Measurements from ENCODE around the gene HS6ST1.
"Not testable (repeated sequence)": the region's sequence is repeated elsewhere in the genome, so short reads cannot be mapped to it uniquely, and the experiment has no call there.

The HS6ST1 gene

DNA sequence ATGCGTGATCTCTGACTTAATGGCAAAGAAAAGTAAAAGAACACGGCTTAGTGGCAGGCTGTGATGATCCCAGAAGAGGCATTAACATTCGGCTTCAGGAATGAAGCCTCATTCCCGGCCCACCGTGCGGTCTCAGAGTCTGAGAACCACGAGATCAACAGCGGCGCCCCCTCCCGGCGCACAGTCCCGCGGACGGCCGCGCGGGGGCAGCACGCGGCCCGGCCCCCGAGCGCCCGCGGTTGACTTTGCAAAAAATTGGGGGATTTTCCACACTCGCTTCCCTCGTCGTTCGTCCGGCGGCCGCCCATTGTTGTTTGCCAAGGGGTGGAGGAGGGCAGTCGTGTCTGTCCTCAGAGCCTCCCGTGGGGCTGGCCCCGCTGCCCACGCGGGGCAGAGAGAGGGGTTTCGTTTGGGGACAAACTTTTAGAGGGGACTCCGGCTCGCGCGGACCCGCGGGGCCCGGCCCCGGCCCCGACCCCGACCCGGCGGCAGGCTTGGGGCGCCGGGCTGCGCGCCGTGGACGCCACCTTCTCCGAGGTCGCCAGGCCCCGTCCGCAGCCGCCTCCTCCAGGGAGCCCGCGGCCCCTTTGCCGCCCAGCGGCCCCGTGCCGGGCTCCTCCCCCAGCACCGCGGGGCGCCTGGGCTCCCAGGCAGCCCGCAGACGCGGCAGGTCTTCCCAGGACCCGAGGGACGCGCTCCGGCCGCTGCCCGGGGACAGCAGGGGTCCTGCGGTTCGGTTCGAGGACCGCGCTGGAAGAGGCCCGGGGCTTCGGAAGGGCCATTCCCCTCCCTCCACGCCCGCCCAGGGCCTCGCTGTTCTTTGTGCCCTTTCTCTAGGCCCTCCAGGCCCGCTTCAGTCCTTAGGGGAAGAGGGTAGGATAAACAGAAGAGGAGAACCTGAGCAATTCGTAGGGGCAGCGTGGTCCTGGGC lies 3.4 kb upstream of the HS6ST1 start:
- peak in 1 of 2 experiments; percentile 65 for DNase-seq

DNA sequence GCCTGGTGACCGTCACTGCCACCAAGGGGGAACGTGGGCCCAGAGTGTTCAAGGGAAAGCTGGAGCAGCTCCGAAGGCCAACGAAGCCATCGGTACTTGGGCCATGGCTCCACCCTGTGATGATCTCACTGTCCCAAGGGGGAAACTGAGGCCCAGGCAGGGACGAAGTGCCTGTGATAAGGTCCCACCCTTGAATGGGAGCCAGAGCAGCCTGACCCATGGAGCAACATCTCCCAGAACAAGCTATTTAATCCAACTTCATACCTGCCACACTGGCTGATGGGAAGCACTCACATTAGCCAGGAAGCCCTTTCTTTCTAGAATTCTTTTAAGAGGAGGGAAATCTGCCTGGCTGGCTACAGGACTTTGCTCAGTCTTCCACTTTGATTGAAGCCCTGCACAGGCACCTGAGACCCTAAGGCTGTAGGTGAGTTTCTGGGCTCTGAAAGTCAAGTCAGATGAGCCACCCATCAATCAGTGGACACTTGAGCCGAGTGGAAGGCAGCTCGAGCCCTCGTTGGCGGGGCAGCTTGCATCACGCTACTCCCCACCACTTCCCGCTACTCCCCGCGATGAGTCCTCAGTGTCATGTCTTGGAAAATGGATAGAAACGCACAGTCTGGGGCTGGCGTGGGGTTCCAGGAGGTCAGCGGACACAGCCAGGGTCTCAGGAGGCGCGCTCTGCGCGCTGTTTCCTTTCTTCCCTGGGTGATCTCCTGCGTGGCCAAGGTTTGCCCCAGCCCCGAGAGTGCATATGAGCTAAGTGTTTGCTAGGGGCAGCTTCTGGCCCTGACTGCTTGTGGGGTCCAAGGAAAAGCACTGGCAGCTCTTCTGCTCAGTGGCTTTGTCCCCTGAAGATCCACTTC lies 2.5 kb upstream of the HS6ST1 start:
- no peak for DNase-seq

DNA sequence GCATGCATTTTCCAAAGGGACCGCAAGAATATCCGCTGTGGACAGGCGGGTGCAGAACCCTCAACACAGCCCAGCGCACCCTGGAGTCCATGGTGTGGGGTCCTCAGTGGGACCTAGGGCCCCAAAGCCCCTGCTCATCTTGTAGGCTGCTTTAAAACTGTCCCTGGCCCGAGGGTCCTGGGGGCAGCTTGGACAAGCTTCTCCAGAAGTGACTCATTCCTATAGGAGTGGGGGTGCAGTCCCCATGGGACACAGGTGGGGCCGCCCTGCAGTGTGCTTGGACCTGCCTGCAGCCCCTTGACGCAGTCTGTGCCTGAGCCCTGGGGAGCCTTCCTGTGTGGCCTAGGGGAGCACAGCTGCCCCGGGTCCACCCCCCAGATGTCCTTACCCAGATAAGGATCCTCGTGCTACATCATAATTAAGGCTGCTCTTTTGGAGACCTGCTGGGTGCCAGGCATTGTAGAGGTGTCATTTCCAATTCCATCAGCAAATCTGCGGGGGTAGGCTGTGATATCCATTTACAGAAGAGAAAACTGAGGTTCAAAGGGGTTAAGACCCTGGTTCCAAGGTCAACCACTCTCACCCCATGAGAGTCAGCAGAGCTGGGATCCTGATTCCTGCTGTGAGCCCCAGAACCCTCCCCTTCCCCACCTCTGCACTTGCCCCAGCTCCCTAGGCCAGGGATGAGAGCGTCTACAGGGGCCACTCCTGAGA lies 1.7 kb upstream of the HS6ST1 start:
- no peak for DNase-seq

DNA sequence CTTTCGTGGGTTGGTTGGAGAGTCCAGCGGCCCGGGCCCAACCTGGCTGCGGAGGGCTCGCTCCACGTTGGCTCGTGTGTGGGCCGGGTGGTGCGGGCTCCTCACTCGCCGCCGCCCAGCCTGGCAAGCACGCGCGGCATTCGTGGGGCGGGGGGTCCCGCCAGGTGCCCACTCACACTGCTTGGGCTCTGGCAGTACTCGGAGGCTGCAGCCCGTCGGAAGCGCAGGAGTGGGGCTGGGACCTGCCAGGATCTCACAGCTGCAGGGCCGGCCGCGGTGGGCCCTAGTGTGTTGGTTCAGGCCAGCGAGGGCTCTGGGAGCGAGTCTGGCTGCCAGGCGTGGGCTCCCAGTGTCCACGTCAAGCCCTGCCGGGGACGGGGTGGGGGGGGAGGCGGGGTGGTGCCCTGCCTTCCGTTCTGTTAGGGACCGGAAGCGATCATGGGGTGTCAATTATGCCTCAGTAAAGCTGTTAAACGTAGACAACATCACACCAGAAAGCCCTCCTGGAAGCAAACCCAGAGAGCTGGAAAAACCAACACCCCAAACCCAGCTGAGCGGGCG lies 1.0 kb upstream of the HS6ST1 start:
- no peak for DNase-seq

DNA sequence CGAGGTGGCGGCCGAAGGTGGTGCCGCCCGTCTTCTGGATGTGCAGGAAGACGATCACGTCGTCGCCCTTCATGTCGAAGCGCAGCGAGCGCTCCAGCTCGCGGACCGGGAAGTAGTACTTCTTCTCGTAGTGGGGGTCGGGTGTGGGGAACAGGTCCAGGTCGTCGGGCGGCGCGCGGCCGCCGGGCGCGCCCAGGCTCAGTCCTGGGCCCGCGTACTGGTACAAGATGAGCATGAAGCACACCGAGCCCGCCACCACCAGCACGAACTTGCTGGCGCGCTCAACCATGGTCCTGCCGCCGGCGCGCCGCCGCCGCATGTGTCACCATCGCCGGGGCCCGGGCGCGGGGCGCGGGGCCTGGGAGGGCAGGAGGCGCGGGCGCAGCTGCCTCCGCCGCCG lies 423 bp downstream of the HS6ST1 start:
- not testable (repeated sequence) for DNase-seq

DNA sequence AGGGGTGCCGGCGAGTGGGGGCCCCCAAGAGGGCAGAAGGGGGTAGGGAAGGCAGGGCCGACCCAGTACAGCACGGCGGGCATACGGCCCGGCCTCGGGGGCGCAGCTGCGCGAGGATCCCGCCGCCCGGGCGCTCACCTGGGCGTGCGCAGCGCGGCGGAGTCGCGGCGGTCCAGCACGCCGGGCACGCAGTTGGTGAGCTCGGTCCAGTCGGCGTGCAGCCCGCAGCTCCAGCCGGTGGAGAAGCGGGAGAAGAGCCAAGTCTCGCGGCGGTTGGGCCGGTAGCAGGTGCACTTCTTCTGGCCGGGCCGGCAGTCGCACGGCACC lies 806 bp downstream of the HS6ST1 start:
- DNase-seq = not testable (repeated sequence)

DNA sequence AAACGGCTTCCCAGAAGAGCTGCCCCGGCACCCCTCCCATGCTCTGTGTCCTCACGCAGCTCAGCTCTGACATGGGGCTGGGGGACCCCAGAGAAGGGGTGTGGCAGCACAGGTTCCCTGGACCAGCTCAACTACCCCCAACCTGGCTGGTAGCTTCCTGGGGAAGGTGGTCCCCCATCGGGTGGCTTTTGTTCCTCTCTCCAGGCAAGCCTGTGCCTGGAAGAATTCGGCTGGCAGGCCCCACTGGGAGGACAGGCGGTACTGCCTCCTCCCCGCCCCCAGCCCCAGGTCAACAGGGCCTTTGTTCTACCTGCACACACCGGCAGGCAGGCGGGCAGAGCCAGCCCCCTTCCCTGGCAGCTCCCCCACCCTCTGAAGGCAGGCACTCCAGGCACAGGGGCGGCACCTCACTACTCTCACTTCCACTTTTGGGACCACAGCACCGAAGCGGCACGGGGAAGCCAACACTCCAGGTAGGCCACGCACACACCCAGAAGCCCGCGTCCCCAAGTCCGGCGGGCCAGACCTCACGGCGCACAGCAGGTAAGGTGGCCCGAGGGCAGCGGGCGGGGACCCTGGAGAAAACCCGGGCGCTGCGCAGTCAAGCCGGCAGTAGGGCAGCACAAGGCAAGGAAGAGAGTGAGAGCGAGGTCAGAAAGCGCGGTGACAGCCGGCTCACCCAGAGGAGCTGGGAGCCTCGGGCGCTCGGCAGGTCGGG lies 1.3 kb downstream of the HS6ST1 start:
- no peak for DNase-seq

DNA sequence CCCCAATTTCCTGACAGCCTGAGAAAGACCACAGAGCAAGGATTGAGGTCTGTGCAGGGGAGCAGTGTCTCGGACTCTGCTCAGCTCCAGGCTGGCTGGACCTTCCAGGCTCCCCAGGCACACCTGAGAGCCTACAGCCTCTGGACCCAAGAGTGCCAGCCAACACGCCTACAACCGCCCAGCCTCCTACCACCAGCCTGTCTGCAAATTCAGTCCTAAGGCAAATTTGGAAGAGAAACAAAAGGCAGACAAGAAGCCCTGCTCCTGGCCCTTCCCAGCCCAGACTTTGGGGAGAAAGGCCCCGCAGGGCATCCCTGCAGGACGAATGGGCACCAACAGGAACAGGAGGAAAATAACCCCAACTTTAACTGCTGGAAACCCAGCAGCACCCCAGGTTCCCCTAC lies 1.9 kb downstream of the HS6ST1 start:
- DNase-seq = no peak

DNA sequence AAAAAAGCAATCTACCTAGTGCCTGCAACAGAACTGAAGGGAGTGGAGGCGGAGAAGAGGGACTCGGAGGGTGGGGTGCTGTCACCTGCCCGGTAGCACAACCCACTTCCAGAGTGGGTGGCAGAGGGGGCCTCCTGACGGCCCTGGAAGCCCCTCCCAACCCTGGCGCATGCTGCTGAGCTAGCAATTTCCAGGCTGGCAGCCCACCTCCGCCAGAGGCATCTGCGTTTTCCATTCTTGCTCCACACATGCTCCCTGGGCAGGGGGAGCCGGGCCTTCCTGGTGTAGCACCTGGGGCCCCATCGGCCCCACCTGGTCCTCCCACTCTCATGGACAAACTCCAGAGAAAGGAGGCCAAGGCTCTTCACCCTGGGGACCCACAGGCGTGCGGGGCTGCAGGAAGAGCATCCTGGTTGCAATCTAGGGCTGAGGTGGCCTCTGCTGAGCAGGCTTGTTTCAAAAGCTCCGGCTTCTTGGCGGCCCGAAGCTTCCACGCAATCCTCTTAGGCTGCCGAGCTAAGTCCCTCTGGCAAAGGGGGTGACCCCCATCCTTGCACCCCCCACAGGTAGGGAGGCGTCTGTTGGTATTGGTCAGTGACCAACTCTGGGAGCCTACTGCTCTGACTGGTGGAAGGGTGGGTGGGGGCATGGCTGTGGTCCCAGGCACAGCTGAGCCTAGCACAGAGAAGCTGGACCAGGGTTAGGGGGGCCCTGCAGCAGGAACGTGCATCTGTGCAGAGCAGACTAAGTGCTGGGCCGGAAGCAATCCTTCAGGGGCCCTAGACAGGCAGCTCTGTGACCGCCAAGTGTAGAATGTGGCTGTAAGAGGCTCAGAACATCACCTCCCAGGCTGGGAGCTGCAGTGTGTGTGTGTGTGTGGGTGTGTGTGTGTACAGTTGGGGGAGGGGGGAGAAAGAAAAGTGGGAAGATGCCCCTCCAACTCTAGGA lies 2.6 kb downstream of the HS6ST1 start:
- no peak for DNase-seq

DNA sequence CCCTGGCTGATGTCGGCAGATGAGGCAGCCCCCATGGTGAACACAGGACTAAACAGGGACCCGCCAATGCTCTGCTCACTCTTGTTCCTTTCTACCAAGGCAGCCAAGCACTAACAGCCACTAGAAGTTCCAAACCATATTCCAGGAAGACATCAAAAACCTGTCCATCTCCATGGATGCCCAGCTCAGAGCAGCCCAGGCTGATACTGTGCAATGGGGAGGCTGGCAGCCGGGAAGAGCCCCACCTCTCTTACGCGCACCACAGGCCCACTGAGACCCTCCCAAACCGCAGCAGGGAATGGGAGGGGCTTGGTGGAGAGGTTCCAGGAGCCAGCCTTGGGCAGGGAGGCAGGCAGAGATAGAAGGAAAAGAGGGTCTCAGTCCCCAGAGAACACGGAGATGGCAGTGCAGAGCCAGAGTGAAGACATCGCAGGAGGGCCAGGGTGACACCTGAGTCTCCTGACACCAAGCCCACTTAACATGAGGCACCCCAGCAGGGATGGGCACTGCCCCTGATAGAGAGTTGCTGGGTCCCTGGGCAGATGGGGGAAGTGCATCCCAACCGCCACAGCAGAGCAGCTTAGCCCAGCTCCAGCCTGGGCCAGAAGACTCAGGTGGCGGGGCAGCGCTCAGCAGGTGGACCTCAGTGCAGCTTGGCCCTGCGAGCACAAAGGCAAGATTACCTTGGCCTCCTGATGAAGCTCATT lies 3.4 kb downstream of the HS6ST1 start:
- peak in 1 of 2 experiments; percentile 27 for DNase-seq

DNA sequence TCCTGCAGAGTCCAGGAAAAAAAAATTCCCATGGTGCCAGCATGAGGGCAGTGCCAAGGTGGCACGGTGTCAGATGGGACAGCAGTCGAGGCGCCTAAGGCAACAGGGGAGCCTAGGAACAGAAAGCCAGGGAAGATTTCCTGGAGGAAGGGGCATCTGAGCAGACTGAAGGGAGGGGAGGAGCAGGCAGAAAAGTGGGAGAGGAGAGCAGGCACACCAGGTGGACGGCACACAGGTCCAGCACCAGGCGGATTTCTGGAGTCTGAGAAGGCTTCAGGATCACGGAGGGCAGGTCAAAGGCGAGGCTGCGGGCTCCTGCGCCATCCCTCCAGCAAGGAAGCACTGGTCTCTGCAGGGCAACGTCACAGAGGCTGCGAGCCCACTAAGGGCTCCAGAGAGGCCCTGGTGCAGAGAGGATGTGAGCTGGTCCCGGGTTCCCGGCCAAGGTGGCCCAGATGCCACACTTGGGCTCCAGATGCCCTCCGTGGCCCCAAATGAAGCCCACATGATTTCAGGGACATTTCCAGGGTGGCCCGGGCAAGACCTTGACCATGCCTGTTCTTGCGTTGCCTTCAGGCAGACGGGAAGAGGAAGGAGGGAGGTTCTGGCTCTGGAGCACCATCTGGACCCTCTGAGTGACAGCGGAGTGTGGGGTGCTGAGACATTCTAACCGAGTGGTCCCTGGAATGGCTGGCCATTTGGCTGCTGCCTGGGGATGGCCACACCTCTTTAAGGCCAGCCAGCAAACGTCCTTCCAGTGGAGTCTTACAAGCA lies 4.1 kb downstream of the HS6ST1 start:
- no peak for DNase-seq

DNA sequence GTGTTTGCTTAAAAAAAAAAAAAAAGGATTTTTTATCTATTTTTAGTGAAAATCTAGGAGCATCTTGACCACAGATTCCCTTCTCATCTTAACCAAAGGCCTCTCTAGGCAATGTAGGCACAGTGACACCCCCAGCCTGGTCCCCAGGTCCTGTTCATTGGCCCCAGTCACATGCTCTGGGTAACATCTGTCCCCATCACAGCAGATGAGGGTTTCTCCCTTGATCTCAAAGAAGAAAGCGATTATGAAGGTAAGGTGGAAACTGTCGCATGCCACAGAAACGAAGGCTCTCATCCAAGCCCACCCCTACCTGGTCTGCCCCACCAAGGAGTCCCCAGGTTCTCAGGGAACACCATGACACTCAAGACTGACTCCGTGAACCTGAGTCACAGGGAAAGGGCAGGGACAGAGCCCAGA lies 4.7 kb downstream of the HS6ST1 start:
- DNase-seq = no peak

DNA sequence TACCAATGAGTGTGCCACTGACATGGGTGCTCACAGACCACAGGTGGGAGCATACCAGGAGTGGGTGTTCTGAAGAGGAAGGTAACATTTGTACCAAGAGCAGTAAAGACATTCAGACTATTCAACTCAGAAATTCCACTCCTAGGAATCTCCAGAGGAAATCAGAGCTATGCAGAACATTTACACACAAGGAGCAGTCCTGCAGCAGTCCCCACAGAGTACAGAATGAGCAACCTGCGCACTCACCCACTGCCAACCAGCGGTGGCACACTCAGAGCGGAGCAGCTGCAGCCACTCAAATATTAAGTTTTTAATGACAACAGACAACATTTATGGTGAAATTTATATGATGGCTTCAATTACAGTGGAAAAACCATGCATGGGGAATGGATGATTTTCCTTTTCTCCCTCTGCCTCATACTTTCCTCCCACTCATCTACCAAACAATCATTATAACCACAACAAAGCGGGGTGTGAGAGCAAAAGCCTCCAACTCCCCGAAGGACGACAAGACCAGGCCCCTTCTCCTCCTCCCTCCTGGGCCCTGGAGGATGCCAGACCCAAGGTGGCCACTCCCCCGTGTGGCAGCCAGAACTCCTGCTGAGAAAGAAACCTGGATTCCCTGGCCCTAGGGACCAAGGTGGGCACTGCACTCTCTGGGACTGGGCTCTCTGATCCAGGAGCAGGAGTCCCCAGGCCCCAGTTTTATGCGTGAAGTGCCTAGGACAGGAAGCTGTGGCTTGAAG lies 5.4 kb downstream of the HS6ST1 start:
- DNase-seq = no peak

DNA sequence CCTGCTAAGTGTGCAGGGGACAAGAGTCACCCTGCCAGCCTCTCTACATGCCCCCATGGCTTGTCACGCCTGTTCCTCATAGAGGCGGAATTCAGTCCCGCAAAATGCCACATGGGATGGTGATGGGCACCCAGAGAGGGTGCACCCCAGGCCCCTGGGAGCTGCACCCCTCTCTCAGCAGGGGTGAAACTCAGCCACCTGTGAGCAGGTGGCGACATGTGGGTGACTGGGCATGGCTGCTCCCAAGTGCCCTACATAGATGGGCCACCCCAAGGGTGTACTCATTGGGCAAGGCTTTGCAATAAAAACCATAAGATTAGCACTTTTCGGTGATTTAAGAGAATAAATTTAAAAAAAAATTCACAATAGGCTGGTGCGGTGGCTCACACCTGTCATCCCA lies 6.3 kb downstream of the HS6ST1 start:
- no peak for DNase-seq

DNA sequence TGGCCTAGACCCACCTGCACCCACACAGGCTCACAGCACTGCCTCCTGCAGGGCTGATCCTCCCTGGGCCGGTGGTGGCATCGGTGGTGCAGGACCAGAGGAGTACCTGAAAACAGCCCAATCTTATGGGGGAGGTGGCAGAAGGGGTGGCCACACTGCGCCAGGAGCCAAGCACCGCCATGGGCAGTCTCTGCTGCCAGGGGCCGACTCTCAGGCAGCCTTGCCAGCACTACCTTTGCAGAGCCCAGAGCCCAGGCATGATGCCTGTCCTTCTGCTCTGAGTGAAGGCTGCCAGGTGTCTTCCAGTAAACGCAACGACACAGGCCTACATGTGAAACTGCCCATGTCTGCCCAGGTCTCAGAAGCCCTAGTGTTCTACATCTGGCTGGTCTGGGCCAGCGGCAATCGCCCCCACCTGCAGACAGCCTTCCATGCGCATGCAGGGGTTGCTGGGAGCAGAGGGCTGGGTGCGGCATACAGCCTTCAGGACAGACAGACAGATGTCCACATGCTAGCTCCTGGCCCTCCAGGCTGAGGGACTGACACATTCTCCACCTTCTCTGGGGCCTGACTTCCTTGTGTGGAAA lies 6.8 kb downstream of the HS6ST1 start:
- peak; percentile 72 to 82 for DNase-seq

DNA sequence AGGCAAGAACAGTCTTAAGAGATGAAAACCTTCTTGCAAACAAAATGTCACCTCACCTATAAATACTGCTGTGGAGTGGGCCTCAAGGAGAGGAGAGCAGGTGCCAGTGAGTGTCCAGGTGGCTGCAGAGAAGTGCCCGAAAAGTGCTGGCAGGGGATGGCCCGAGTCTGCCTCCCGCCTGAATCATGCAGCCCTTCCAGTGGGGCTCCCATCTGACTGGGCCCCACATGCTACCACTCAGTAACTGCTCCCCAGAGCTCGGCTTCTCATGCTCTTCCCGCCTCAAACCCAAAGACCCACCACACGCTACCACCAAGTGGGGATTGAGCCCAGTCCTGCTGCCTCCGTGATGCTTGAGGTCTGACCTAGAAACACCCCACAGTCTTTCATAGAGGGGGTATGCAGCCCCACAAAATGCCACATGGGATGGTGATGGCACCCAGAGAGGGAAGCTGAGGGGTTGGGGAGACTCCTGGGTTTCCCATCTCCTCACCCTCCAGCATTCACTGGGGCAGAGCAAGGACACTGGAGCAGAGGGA lies 7.4 kb downstream of the HS6ST1 start:
- DNase-seq = no peak

DNA sequence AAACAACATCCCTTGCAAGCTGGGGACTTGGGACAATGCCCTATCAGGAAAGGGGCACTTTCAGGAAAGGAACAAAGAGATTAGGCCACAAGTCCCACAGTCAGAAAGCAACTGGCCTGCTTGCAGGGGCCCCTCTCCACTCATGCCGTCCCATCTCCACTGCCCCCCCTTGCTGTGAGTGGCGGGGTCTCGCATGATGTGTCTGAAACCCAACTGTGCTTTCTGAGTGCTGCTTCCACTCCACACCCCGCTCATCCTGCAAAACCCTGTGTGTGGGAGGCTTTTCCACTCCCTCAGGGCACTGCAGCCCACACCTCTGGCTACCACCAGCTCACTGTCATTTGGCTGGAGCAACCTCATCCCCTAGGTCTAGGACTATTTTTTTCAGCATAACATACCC lies 7.9 kb downstream of the HS6ST1 start:
- DNase-seq = no peak

DNA sequence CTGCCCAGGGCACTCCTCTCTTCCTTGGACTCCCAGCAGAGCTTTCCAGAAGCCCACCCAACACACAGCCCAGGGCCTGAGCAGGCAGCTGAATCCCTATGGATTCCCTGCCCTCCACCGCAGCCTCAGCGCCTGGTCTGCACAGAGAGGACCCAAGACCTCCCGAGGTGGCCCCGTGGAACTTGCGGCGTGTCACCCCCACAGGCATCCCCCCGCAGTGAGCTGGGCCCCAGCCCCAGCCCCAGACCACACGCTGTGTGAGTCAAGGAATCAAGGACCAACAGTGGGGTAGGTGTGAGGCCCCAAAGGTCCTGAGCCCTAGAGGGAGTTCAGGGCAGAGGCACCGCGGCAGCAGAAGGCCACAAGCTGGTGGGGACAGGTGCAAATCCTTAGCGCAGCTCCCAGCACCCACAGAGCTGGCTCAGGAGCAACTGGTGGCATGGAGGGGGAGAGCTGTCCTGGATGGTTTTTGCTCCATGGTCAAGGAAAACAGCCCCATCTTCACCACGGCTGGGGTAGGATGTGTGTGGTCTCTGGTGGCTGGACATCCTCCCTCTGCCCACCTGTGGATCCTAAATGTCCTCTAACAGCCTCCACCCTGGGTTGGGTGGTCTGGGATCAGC lies 8.5 kb downstream of the HS6ST1 start:
- no peak for DNase-seq
